HG03045 (cell line): ENCODE results near the gene BABAM1.

ENCODE experiments used
- ATAC-seq: cut with Tn5 transposase; IDR thresholded peaks from one replicate; pipeline ENCODE4 v1.9.1; 2021; ENCODE audit warnings: mild to moderate bottlenecking, moderate library complexity; ENCODE audit not compliant: unreplicated experiment

The BABAM1 gene

GRCh38 chr19:17321655-17322489 lies 54.6 kb downstream of the BABAM1 start:
- ATAC-seq: no peak

- ATAC-seq: no peak
Observed at GRCh38 chr19:17322854-17323253, 55.6 kb downstream of the BABAM1 start.

DNA sequence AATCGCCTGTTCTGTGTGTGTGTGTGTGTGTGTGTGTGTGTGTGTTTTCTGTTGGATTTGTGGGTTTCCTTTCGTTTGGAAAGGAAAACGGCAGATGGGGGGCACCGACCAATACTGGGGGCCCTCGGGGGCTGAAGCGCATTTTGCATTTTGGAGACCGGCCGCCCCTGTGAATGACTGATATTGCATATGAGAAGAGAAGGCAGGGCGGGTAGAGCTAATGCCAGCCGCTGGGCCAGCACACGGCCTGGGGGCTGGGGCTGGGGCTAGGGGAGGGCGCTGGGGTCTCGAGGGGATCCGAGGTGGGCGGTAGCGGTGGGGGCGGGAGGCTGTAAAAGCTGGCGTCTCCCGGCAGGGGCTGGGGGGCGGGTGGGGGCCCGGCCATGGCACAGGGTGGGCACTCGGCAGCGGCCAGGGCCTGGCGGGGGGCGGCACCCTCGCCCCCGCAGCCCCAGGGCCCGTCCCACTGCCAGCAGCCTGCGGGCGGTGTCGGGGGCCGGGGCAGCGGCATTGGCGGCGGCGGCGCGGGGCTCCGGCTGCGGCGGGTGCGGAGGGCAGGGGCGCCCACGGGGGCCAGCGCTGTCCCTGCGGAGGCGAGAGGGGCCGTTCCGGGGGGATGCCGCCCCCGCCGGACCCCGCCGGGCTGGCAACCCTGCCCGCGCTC lies 56.2 kb downstream of the BABAM1 start:
- no peak for ATAC-seq

DNA sequence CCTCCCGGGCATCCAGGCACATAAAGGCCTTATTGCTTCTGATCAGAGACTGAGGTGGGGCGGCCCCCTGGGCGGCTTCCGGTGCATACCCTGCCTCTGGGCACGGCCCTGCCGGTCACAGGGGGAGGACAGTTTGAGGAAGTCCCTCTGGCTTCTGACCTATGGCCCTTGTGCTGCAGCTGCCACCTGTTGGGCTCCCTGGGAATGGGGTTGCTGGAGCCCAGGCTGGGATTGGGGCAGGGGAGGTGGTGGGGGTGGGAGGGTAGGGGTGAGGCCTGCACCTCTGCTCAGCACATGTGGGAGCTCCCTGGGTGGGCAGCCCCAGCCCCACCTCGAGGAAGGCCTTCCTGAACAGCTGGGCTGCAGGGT lies 56.7 kb downstream of the BABAM1 start:
- no peak for ATAC-seq

GRCh38 chr19:17324357-17325114 lies 57.3 kb downstream of the BABAM1 start:
- ATAC-seq: no peak

GRCh38 chr19:17325133-17325532 lies 57.9 kb downstream of the BABAM1 start:
- no peak for ATAC-seq

- no peak for ATAC-seq
Observed at GRCh38 chr19:17325881-17326594, 58.8 kb downstream of the BABAM1 start.

DNA sequence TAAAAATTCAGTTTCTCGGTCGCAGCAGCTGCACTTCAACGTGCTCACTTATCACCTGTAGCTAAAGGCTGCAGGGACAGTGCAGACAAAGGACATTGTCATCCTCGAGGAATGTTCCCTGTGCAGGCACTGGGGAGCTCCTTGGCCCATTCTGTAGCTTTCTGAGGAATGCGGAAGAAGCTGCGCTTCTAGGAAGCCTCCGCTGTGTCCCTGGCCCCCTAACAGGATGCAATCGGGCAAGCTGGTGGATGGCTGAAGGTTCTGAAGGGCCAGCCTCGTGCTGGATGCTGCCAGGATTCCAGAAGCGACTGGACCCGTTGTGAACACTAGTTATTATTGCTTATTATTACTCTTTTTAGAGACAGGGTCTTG lies 59.3 kb downstream of the BABAM1 start:
- ATAC-seq: no peak

DNA sequence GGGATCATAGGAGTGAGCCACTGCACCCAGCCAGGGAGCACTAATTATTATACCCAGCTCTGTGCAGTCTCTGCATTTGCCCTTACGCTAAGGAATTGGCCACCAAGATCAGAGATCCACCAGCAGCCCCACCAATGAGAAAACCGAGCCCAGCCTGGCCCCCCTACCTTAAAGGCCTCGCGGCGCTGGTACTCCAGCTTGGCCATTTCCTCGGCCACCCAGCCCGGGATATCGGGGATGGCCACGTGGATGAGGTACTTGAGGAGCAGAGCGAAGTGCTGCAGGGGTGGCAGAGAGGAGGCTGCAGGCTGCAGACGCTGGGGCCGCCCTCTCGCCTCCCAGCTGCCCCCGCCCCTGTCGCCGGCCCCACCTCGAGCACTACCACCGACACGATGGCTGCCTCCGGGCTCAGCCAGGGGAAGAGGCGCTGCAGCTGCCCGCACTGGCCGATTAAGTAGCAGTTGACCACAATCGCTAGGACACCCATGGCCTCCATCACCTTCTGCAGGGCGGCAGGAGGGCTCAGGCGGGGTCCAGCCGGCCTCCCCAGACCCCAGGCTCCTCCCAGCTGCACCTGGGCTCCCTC lies 59.9 kb downstream of the BABAM1 start:
- no peak for ATAC-seq

DNA sequence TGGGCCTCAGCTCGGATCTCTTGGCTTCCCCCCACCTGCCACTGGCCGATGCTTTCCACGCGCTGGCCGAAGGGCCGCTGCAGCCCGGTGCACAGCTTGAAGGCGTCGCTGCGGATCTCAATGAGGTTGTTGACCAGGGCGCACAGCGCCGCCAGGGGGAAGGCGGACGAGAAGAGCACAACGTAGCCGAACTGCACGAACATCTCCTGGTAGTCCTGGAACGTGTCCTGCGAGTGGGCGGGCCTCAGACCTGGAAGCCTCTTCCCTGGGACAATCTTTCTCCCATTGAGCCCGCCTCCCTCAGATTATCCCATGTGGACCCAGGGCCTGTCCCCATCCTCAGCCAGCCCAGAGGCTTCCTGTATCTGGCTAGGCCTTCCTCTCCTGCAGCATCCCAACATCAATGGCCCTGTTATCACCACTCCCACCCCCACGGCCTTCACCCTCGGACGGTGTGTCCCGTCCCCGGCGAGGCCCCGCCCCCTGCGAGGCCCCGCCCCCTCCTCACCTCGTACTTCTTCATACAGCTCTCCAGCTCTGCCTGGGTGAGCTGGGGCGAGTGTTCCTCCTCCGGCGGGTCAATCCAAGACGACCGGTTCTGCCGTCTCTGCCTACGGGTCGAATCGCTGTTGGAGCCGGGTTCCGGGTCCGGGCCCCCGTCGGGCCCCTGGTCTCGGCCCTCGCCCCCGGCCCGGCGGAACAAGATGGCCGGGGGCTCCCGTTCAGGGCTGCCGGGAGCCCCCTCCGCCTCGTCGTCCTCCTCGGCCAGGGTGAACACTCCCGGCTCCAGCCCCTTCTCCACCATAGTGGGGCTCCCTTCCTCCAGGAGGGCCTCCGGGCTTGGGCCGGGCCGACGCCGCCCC lies 60.6 kb downstream of the BABAM1 start:
- no peak for ATAC-seq
